ENCODE results near the gene OR2T35. TPM values are rescaled to one million over a fixed set of nuclear protein-coding genes. Genes with fewer than 3 reads are reported as not detected.

The OR2T35 gene
- total RNA-seq, 4 donors from 2014 or later, result 0.30 TPM; not detected in 3

DNA sequence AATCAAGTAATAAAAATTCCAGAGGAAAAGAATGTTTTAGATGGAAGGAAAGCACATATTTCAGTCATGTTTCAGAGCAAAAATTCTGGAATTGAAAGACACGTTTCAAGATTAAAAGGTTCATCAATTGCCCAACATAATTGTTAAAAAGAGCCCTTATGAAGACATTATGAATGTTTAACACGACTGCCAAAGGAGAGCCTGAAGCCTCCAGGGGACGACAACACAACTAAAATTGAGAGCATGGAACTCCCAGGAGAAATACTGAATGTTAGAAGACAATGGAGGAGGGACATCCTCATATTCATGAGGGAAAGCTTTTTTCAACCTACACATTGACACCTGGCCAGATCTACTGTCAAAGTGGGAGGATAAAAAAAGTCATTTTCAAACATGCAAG, 26.2 kb downstream of the OR2T35 start:
- no peak overlapping the region for H3K4me3 ChIP-seq (ENCODE audit: low read depth, poor library complexity, severe bottlenecking)
- no peak for TF ChIP-seq POLR2A (IDR thresholded peaks at IDR 0.05)
- TF ChIP-seq, protein P1, sequence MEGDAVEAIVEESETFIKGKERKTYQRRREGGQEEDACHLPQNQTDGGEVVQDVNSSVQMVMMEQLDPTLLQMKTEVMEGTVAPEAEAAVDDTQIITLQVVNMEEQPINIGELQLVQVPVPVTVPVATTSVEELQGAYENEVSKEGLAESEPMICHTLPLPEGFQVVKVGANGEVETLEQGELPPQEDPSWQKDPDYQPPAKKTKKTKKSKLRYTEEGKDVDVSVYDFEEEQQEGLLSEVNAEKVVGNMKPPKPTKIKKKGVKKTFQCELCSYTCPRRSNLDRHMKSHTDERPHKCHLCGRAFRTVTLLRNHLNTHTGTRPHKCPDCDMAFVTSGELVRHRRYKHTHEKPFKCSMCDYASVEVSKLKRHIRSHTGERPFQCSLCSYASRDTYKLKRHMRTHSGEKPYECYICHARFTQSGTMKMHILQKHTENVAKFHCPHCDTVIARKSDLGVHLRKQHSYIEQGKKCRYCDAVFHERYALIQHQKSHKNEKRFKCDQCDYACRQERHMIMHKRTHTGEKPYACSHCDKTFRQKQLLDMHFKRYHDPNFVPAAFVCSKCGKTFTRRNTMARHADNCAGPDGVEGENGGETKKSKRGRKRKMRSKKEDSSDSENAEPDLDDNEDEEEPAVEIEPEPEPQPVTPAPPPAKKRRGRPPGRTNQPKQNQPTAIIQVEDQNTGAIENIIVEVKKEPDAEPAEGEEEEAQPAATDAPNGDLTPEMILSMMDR (IDR thresholded peaks at IDR 0.05), result no peak
- intact Hi-C loops (cut with DNase I; ENCODE audit: low total_unique reads), result no loop called here
- 3% methylated on average over 3 of the region's 3 CpGs for WGBS, 2 donors
- DNase-seq (ENCODE audit: low spot score in 2 of 2), result no peak

DNA sequence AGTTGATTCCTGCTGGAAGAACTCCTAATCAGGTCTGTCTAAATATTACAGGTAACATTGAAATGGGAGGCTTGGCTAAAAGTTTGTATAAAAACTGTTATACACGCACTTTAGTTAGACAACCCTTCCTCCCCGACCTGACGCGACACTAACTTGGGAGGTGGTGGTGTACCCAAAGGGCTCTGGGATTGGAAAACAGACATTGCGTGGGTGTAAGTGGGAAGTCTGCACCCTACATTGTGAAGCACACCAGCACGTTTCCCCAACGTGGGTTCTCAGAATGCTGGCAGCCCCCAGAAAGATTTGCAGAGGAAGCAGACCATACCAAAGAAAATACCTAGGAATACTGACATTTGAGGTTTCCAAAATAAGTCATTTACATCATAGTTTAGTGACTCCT, 27.0 kb downstream of the OR2T35 start:
- WGBS, 2 donors, result 67 to 70% methylated on average over 7 of the region's 7 CpGs
- intact Hi-C loops (cut with DNase I; ENCODE audit: low total_unique reads), result no loop called here
- TF ChIP-seq, protein P1 (IDR thresholded peaks at IDR 0.05), result no peak
- no peak for TF ChIP-seq POLR2A (IDR thresholded peaks at IDR 0.05)
- H3K4me3 ChIP-seq (ENCODE audit: low read depth, poor library complexity, severe bottlenecking), result no peak overlapping the region
- no peak for DNase-seq (ENCODE audit: low spot score in 2 of 2)

DNA sequence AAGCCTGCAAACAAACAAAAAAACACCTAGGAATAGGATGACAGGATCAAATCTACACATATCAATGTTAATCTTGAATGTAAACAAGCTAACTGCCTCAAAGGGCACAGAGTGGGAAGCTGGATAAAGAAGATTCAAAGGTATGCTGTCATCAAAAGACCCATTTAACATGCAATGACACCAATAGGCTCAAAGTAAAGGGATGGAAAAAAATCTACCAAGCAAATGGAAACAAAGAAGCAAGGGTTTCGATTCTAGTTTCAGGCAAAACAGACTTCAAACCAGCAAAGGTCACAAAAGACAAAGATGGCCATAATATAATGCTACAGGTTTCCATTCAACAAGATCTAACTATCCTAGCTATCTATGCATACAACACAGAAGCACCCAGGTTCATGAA, 31.3 kb downstream of the OR2T35 start:
- intact Hi-C loops (cut with DNase I; ENCODE audit: low total_unique reads), result no loop called here
- TF ChIP-seq, protein P1 (IDR thresholded peaks at IDR 0.05), result no peak
- no peak for TF ChIP-seq POLR2A (IDR thresholded peaks at IDR 0.05)
- DNase-seq (ENCODE audit: low spot score in 2 of 2), result no peak
- no peak overlapping the region for H3K4me3 ChIP-seq (ENCODE audit: low read depth, poor library complexity, severe bottlenecking)
- WGBS, 2 donors, result 61 to 73% methylated on average over 1 of the region's 1 CpG

DNA sequence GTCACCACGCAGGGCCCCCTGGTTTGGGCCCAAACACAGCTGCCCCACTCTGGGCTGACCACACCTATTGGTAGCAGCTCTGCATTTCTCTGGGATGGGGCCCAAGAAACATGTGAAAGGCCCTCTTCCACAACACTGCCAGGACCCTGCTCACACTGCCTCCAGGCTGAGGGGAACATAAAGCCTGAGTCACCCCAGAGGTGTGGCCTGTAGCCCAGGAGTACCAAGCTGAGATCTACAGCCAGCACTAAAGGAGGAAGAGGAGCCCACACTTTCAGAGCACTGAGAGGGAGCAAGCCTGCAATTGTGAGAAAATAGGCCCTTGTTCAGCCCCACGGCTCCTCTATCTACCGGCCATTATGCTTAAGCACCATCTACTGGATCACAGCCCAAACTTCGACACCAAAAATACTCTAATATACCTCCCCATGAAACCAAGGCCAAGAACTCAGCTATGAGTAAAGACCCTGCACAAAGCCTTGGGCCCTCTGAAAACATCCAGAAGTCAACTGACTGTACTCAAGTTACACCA, 33.1 kb downstream of the OR2T35 start:
- 86 to 87% methylated on average over 4 of the region's 4 CpGs for WGBS, 2 donors
- TF ChIP-seq, protein P1 (IDR thresholded peaks at IDR 0.05), result no peak
- no peak for TF ChIP-seq POLR2A (IDR thresholded peaks at IDR 0.05)
- H3K4me3 ChIP-seq (ENCODE audit: low read depth, poor library complexity, severe bottlenecking), result no peak overlapping the region
- intact Hi-C loops (cut with DNase I; ENCODE audit: low total_unique reads), result no loop called here
- DNase-seq (ENCODE audit: low spot score in 2 of 2), result no peak

DNA sequence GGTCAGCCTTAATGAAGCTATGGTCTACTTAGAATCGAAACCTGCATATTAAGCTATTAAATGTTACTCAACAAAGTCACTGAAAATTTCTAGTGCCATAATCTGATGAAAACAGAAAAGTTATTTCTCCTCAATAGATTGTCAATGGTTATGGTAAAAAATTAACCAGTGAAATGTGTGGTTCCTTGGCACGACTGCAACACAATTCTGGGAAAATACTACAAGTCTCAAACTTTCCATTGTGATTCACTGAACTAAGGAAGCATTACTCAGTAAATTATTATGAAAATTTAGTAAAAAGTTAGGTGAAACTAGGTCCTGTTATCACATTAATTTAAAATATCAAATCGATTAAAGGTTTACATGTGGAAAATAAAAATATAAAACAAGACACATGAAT, 34.8 kb downstream of the OR2T35 start:
- intact Hi-C loops (cut with DNase I; ENCODE audit: low total_unique reads), result no loop called here
- 46 to 49% methylated on average over 3 of the region's 3 CpGs for WGBS, 2 donors
- TF ChIP-seq, protein P1 (IDR thresholded peaks at IDR 0.05), result no peak
- TF ChIP-seq POLR2A (IDR thresholded peaks at IDR 0.05), result no peak
- DNase-seq (ENCODE audit: low spot score in 2 of 2), result no peak
- no peak overlapping the region for H3K4me3 ChIP-seq (ENCODE audit: low read depth, poor library complexity, severe bottlenecking)

DNA sequence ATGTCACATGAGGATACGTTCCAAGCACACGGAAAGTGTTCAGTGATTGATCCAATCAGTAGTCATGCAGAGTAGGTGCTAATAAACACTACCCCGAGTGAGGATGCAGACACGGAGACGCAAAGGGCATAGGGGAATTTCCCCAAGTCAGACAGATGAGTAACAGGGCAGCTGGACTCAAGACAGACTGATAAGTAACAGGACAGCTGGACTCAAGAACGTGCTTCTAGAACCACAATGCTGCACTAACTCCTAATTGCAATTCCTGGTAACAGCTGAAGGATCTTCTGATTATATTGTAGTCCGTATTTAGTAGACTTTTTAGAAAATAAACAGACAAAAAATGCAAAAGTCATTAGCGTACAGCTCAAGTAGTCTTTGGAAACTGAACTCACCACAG, 45.7 kb downstream of the OR2T35 start:
- H3K4me3 ChIP-seq (ENCODE audit: low read depth, poor library complexity, severe bottlenecking), result no peak overlapping the region
- no peak for DNase-seq (ENCODE audit: low spot score in 2 of 2)
- TF ChIP-seq POLR2A (IDR thresholded peaks at IDR 0.05), result no peak
- TF ChIP-seq, protein P1 (IDR thresholded peaks at IDR 0.05), result no peak
- intact Hi-C loops (cut with DNase I; ENCODE audit: low total_unique reads), result no loop called here
- WGBS, 2 donors, result 82 to 85% methylated on average over 8 of the region's 8 CpGs

All from lower leg skin (tissue), 4 donors.